ENCODE results near the gene UQCC2. TPM values are rescaled to one million over a fixed set of nuclear protein-coding genes. Genes with fewer than 3 reads are reported as not detected.

Gene UQCC2
- total RNA-seq, 4 donors from 2014 or later = 14.5 to 29.7 (median 23.4) TPM

GRCh38 chr6:33733709-33734007, 22.2 kb upstream of the UQCC2 start:
- TF ChIP-seq EP300 (IDR thresholded peaks at IDR 0.05) (no peak), POLR2A (IDR thresholded peaks at IDR 0.05) (no peak), CTCF (IDR thresholded peaks at IDR 0.05) (no peak)
- no peaks in the 10 kb centered on the region for H3K9me3 ChIP-seq
- H3K4me1 ChIP-seq = no peaks in the 10 kb centered on the region
- no peak overlapping the region for H3K4me3 ChIP-seq
- 94 to 96% methylated on average over 8 of the region's 8 CpGs for WGBS, 2 donors
- no peaks in the 10 kb centered on the region for H3K27me3 ChIP-seq
- H3K36me3 ChIP-seq = no peaks in the 10 kb centered on the region
- DNase-seq (ENCODE audit: low spot score in 2 of 2) = no peak
- no peak overlapping the region for H3K27ac ChIP-seq

GRCh38 chr6:33732817-33733708, 21.6 kb upstream of the UQCC2 start:
- no peak overlapping the region for H3K4me3 ChIP-seq
- no peaks in the 10 kb centered on the region for H3K4me1 ChIP-seq
- 77 to 78% methylated on average over 12 to 13 of the region's 13 CpGs for WGBS, 2 donors
- DNase-seq (ENCODE audit: low spot score in 2 of 2) = no peak
- no peaks in the 10 kb centered on the region for H3K36me3 ChIP-seq
- TF ChIP-seq EP300 (IDR thresholded peaks at IDR 0.05) (no peak), CTCF (IDR thresholded peaks at IDR 0.05) (no peak), POLR2A (IDR thresholded peaks at IDR 0.05) (no peak)
- no peak overlapping the region for H3K27ac ChIP-seq
- no peaks in the 10 kb centered on the region for H3K27me3 ChIP-seq
- H3K9me3 ChIP-seq = no peaks in the 10 kb centered on the region

GRCh38 chr6:33732385-33732784, 20.9 kb upstream of the UQCC2 start:
- no peaks in the 10 kb centered on the region for H3K36me3 ChIP-seq
- no peak for TF ChIP-seq EP300 (IDR thresholded peaks at IDR 0.05)
- TF ChIP-seq CTCF (IDR thresholded peaks at IDR 0.05) = no peak
- TF ChIP-seq POLR2A (IDR thresholded peaks at IDR 0.05) = no peak
- DNase-seq (ENCODE audit: low spot score in 2 of 2) = no peak
- no peak overlapping the region for H3K4me3 ChIP-seq
- no peaks in the 10 kb centered on the region for H3K4me1 ChIP-seq
- H3K9me3 ChIP-seq = no peaks in the 10 kb centered on the region
- WGBS, 2 donors = 77 to 84% methylated on average over 6 of the region's 6 CpGs
- no peaks in the 10 kb centered on the region for H3K27me3 ChIP-seq
- no peak overlapping the region for H3K27ac ChIP-seq

- H3K4me1 ChIP-seq = no peaks in the 10 kb centered on the region
- TF ChIP-seq EP300 (IDR thresholded peaks at IDR 0.05) (no peak), CTCF (IDR thresholded peaks at IDR 0.05) (no peak), POLR2A (IDR thresholded peaks at IDR 0.05) (no peak)
- no peaks in the 10 kb centered on the region for H3K9me3 ChIP-seq
- H3K36me3 ChIP-seq = no peaks in the 10 kb centered on the region
- no peak for DNase-seq (ENCODE audit: low spot score in 2 of 2)
- 73 to 77% methylated on average over 7 to 9 of the region's 9 CpGs for WGBS, 2 donors
- H3K4me3 ChIP-seq = no peak overlapping the region
- H3K27me3 ChIP-seq = no peaks in the 10 kb centered on the region
- no peak overlapping the region for H3K27ac ChIP-seq
These were observed 20.3 kb upstream of the UQCC2 start for GRCh38 chr6:33731751-33732282.

GRCh38 chr6:33731035-33731434, 19.5 kb upstream of the UQCC2 start:
- Histone ChIP-seq H3K27me3 (no peaks in the 10 kb centered on the region), H3K36me3 (no peaks in the 10 kb centered on the region), H3K27ac (no peak overlapping the region), H3K4me3 (no peak overlapping the region), H3K4me1 (no peaks in the 10 kb centered on the region), H3K9me3 (no peaks in the 10 kb centered on the region)
- no peak for DNase-seq (ENCODE audit: low spot score in 2 of 2)
- WGBS, 2 donors = 69 to 72% methylated on average over 7 of the region's 7 CpGs
- TF ChIP-seq POLR2A (IDR thresholded peaks at IDR 0.05) (no peak), EP300 (IDR thresholded peaks at IDR 0.05) (no peak)
